Fibroblast of the conjunctiva (primary cell): Measurements from ENCODE around the gene DNAJC11.
"Not testable (repeated sequence)": the region's sequence is repeated elsewhere in the genome, so short reads cannot be mapped to it uniquely, and the experiment has no call there.

Experiments
- DNase-seq: peaks from one replicate; pipeline ENCODE4 v3.0.0-alpha.2; 2010; ENCODE audit warnings: low read depth

Gene DNAJC11

GRCh38 chr1:6600410-6601048 lies 101.1 kb downstream of the DNAJC11 start:
- DNase-seq, result no peak

- DNase-seq, result not testable (repeated sequence)
Observed at GRCh38 chr1:6599991-6600390, 101.6 kb downstream of the DNAJC11 start.

- DNase-seq, result no peak
Observed at GRCh38 chr1:6599141-6599975, 102.3 kb downstream of the DNAJC11 start.

- DNase-seq, result no peak
Observed at GRCh38 chr1:6597777-6598131, 103.9 kb downstream of the DNAJC11 start.

GRCh38 chr1:6596886-6597776 lies 104.5 kb downstream of the DNAJC11 start:
- no peak for DNase-seq

- no peak for DNase-seq
Observed at GRCh38 chr1:6596351-6596750, 105.3 kb downstream of the DNAJC11 start.

GRCh38 chr1:6594977-6595740 lies 106.5 kb downstream of the DNAJC11 start:
- DNase-seq, result no peak

- DNase-seq, result no peak
Observed at GRCh38 chr1:6593810-6594209, 107.8 kb downstream of the DNAJC11 start.

- no peak for DNase-seq
Observed at GRCh38 chr1:6592865-6593593, 108.6 kb downstream of the DNAJC11 start.

GRCh38 chr1:6592441-6592840 lies 109.2 kb downstream of the DNAJC11 start:
- no peak for DNase-seq

GRCh38 chr1:6591644-6592043 lies 110.0 kb downstream of the DNAJC11 start:
- DNase-seq, result no peak

- DNase-seq, result no peak
Observed at GRCh38 chr1:6591222-6591621, 110.4 kb downstream of the DNAJC11 start.

GRCh38 chr1:6590046-6590445 lies 111.6 kb downstream of the DNAJC11 start:
- DNase-seq, result no peak

GRCh38 chr1:6588893-6589520 lies 112.6 kb downstream of the DNAJC11 start:
- DNase-seq, result no peak

- DNase-seq, result no peak
Observed at GRCh38 chr1:6588128-6588892, 113.3 kb downstream of the DNAJC11 start.

GRCh38 chr1:6587261-6588005 lies 114.2 kb downstream of the DNAJC11 start:
- no peak for DNase-seq

GRCh38 chr1:6586404-6586816 lies 115.2 kb downstream of the DNAJC11 start:
- DNase-seq, result no peak

- no peak for DNase-seq
Observed at GRCh38 chr1:6585841-6586240, 115.8 kb downstream of the DNAJC11 start.

- DNase-seq, result no peak
Observed at GRCh38 chr1:6585081-6585722, 116.4 kb downstream of the DNAJC11 start.
